Regular cardiac myocyte (primary cell): ENCODE data around the gene DNASE2B. TPM values are rescaled to one million over a fixed set of nuclear protein-coding genes. Genes with fewer than 3 reads are reported as not detected.

Source experiments
- total RNA-seq: library from RNA; depleted of rRNA; stranded (reverse); fragments of >200 nt; gene quantifications from 2 replicates; pipeline ENCODE4 v1.2.3, GENCODE V29; 2014

DNASE2B gene
- total RNA-seq = not detected in 2 replicates

DNA sequence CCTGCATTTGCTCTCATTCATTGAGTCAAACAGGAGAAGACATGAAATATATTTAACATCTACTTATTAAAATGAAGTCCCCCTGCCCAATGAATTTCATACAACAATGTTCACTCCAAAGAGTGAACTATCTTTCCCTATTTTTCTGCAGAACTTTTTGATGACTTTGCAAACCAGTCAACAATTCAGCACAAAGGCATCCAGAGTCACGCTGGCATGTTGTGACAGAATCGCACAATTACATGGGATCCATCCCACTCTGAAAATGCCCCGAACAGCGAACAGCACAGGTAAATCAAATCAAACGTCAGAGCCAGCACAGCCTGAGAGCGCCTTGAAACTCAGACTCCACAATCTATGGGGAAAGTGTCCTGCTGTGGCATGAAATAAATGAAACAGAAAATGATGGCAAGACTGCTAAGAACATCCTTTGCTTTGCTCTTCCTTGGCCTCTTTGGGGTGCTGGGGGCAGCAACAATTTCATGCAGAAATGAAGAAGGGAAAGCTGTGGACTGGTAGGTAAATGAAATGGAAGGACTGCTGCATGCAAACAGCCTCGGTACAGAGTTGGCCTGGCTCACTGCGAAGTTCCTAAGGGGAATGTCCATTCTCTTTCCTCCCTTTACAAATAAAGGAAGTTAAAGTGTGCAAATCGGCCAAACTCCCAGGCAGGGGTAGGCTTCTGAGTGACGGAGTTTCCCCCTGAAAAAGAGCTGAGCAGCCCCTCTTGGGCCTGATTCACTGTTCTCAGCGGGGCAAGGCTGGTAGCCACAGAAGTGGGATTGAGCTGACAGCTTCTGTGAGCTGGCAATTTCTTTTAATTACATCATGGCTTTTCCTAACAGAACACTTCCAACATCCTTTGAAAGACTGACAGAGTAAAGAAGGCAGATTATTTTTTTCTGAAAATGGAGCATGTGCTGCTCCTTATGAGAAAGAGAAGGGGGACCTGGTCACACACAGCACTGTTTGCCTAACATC lies at the start of gene DNASE2B:
Gene DNASE2B, plus strand, starts transcription at position 310 of the 981 bp plus-strand sequence. Its CDS starts 81 bp downstream, at position 391.

Other genes with a start within 250 kb of the DNASE2B start
- 0.56 and 0.77 TPM in 2 replicates for gene SAMD13, start 96.8 kb upstream of the DNASE2B start, total RNA-seq
- 35.5 and 44.5 TPM in 2 replicates for gene RPF1, start 80.8 kb downstream of the DNASE2B start, total RNA-seq
- under 0.01 and 0.96 TPM in 2 replicates for gene SPATA1, start 107.9 kb downstream of the DNASE2B start, total RNA-seq
- gene GNG5, start 108.1 kb downstream of the DNASE2B start, total RNA-seq = 11.0 and 16.7 TPM in 2 replicates
- 9.6 and 17.5 TPM in 2 replicates for gene CTBS, start 176.0 kb downstream of the DNASE2B start, total RNA-seq